ENCODE results near the gene MPHOSPH6. TPM values are rescaled to one million over a fixed set of nuclear protein-coding genes. Genes with fewer than 3 reads are reported as not detected.

The MPHOSPH6 gene
- total and polyA plus RNA-seq, 8 donors, result 23.1 to 41.7 (median 35.9) TPM

DNA sequence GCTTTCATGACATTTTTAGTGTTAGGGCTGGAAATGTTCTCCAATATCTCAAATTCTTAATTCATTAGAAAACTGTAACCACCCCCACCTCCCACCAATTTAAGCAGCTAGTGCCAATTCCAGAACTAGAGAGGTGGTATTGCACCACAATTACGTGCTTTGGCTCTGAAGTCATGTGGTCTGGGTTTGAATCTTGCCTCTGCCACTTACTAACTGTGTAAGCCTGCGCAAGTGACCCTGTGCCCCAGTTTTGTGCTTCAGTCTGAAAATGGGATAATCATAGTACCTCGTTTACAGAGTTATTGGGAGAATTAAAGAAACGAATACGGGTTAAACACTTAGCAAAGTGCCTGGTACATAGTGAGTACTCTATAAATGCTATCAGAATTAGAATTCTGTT lies 14.2 kb upstream of the MPHOSPH6 start:
- no peak for DNase-seq
- peaks cover 0 to 3% of the 10 kb centered on the region in 2 donors for H3K27me3 ChIP-seq
- H3K36me3 ChIP-seq, result no peaks in the 10 kb centered on the region
- no peak overlapping the region for H3K4me3 ChIP-seq
- H3K4me1 ChIP-seq, result peaks cover 0 to 3% of the 10 kb centered on the region in 2 donors
- TF ChIP-seq, protein P1, sequence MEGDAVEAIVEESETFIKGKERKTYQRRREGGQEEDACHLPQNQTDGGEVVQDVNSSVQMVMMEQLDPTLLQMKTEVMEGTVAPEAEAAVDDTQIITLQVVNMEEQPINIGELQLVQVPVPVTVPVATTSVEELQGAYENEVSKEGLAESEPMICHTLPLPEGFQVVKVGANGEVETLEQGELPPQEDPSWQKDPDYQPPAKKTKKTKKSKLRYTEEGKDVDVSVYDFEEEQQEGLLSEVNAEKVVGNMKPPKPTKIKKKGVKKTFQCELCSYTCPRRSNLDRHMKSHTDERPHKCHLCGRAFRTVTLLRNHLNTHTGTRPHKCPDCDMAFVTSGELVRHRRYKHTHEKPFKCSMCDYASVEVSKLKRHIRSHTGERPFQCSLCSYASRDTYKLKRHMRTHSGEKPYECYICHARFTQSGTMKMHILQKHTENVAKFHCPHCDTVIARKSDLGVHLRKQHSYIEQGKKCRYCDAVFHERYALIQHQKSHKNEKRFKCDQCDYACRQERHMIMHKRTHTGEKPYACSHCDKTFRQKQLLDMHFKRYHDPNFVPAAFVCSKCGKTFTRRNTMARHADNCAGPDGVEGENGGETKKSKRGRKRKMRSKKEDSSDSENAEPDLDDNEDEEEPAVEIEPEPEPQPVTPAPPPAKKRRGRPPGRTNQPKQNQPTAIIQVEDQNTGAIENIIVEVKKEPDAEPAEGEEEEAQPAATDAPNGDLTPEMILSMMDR (IDR thresholded peaks at IDR 0.05), result no peak
- intact Hi-C loops (cut with DNase I), result no loop called here
- no peak overlapping the region for H3K27ac ChIP-seq
- no peaks in the 10 kb centered on the region for H3K9me3 ChIP-seq
- ATAC-seq, result no peak

DNA sequence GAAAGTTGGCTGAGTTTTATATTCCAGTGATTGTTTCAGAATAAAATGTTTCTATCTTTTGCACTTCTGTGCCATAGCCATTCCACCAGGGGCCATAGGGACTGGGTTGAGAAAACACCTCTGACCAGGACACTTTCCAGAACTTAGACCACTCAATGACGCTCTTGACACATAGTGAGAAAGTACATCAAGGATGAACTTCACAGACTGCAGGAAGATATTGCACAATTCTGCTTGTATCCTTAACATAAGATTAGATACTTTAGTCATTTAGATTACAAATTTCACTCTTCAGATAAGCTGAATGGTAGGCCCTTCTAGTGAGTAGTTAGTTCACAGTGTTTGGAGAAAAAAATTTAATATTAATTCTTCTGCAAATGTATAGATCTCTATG lies 13.0 kb upstream of the MPHOSPH6 start:
- DNase-seq, result no peak
- H3K4me3 ChIP-seq, result no peak overlapping the region
- TF ChIP-seq, protein P1 (IDR thresholded peaks at IDR 0.05), result no peak
- H3K27ac ChIP-seq, result no peak overlapping the region
- peaks cover 0 to 3% of the 10 kb centered on the region in 2 donors for H3K4me1 ChIP-seq
- H3K36me3 ChIP-seq, result no peaks in the 10 kb centered on the region
- peaks cover 0 to 3% of the 10 kb centered on the region in 2 donors for H3K27me3 ChIP-seq
- intact Hi-C loops (cut with DNase I), result no loop called here
- no peaks in the 10 kb centered on the region for H3K9me3 ChIP-seq
- peak; percentile 54 for ATAC-seq

DNA sequence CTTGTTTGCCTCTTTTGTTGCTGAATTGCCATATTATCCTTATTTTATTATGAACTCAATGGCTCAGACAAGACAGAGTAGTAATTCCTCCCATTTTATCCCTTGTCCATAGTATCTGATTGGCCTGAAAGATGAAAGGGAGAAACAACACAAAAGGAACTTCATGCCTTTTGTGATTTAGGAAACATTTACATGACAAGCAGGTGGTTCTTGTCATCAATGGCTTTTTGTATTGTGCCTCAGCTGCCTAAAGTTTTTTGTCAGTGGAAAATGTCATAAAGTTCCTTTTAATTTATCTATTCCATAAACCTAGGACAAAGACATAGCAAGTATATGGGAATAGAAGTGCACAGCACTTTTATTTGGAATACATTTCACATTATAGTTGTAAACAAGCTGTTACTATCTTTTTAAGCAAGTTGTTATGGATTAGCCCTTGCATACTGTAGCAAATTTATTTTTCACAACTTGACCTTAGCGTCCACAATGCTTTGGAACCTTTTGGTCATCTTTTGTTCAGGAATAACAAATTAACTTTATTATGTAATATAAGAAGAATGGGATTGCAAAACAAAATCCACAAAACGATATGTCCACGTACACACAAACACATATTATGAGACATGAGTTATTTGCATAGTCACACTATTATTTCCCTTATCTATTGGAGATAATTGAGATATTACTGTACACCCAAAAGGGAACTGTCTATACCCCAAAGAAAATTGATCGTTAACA lies 12.4 kb upstream of the MPHOSPH6 start:
- Histone ChIP-seq H3K27me3 (peaks cover 0 to 3% of the 10 kb centered on the region in 2 donors), H3K4me1 (peaks cover 0 to 3% of the 10 kb centered on the region in 2 donors), H3K9me3 (no peaks in the 10 kb centered on the region), H3K36me3 (no peaks in the 10 kb centered on the region), H3K4me3 (no peak overlapping the region), H3K27ac (no peak overlapping the region)
- TF ChIP-seq, protein P1 (IDR thresholded peaks at IDR 0.05), result no peak
- DNase-seq (no peak), ATAC-seq (no peak)
- intact Hi-C loops (cut with DNase I), result no loop called here

DNA sequence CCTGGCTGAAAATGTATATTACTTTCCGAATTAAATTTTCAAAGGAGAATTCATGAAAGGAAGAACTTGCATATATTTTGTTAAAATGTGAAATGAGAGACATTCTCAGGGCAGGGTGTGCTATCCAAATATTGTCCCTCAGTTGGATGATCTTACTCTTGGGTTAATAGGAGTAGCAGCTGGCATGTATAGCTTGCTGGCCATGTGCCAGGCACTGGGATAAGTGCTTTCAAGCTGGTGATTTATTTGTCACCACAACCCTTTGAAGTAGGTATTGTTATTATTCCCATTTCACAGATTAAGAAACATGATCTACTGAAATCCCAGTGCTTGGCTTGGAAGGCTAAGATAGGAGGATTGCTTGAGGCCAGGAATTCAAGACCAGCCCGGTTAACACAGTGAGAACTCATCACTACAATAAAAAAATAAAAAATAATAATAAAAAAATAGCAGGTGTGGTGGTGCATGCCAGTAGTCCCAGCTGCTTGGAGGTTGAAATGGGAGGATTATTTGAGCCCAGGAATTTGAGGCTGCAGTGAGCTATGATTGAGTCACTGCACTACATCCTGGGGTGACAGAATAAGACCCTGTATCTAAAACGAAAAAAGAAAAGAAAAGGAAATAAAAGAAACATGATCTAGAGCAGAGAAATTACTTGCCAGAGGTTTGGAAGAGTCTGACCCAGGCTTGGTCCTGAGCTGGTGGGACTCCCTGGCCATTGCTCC lies 11.6 kb upstream of the MPHOSPH6 start:
- no peaks in the 10 kb centered on the region for H3K9me3 ChIP-seq
- intact Hi-C loops (cut with DNase I), result no loop called here
- H3K4me3 ChIP-seq, result no peak overlapping the region
- DNase-seq (no peak), ATAC-seq (no peak)
- H3K36me3 ChIP-seq, result no peaks in the 10 kb centered on the region
- TF ChIP-seq, protein P1 (IDR thresholded peaks at IDR 0.05), result no peak
- peaks cover 0 to 3% of the 10 kb centered on the region in 2 donors for H3K27me3 ChIP-seq
- H3K27ac ChIP-seq, result no peak overlapping the region
- H3K4me1 ChIP-seq, result peaks cover 0 to 3% of the 10 kb centered on the region in 2 donors

DNA sequence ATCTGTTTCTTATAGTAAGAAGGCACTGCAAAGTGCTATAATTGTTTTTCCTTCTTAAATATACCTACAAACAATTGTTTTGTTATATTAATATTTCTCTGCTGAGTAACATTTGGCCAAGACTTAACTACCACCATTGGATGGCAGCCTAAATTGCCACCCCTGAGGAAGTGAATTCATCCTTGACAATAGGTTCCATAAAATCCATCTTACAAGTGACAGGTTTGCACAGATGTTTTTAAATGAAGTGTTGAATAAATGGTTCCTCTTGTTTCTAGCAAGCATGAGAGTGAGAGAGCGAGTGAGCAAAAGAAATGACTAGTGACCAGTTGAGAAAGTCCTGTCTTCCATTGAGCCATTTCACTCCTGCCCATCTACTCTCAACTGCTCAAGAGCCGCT lies 8.3 kb upstream of the MPHOSPH6 start:
- DNase-seq, result no peak
- H3K9me3 ChIP-seq, result no peaks in the 10 kb centered on the region
- H3K27ac ChIP-seq, result no peak overlapping the region
- no peaks in the 10 kb centered on the region for H3K27me3 ChIP-seq
- no peak overlapping the region for H3K4me3 ChIP-seq
- H3K36me3 ChIP-seq, result no peaks in the 10 kb centered on the region
- H3K4me1 ChIP-seq, result peaks cover 0 to 2% of the 10 kb centered on the region in 2 donors
- intact Hi-C loops (cut with DNase I), result no loop called here
- TF ChIP-seq, protein P1 (IDR thresholded peaks at IDR 0.05), result no peak
- ATAC-seq, result no peak
